Ovary (tissue), 3 donors: Measurements from ENCODE around the gene PSRC1.

Experiments
- CTCF ChIP-seq, 3 donors: fragments of 450-650 bp in 2 of 3; fragments of 200-600 bp in 1 of 3; IDR thresholded peaks; one replicate each; pipeline versions ENCODE4 v1.5.1 to v1.8.0; 2016 to 2022; ENCODE audit warnings: antibody characterized with exemption in 3 of 3, mild to moderate bottlenecking in 1 of 3
- EP300 ChIP-seq: sonication (generic); formaldehyde crosslinking; IDR thresholded peaks from one replicate; pipeline ENCODE4 v1.6.1; 2017; ENCODE audit warnings: antibody characterized with exemption
- POLR2A ChIP-seq: fragments of 450-650 bp; IDR thresholded peaks from one replicate; pipeline ENCODE4 v1.6.1; 2017; ENCODE audit warnings: antibody characterized with exemption, mild to moderate bottlenecking, moderate library complexity
- donor health status: DM: no; HTN: no; CAD: no.

- TF ChIP-seq CTCF (IDR thresholded peaks at IDR 0.05) (no peak), POLR2A (no peak), EP300 (no peak)
Measured at GRCh38 chr1:109301874-109302273, 18.9 kb upstream of the PSRC1 start.
